OCI-LY1 (cell line): ENCODE data around the gene MAP2K1.

Source experiments
- EZH2 ChIP-seq: fragments of 200-600 bp; sonication (generic), shearing (Covaris generic); IDR thresholded peaks from 2 replicates; pipeline ENCODE4 v1.8.0; 2017; ENCODE audit warnings: borderline replicate concordance, mixed run types, mild to moderate bottlenecking, antibody characterized with exemption, low read length, moderate library complexity, mixed read lengths
- TF ChIP-seq, protein P1 (sequence below): fragments of 200-600 bp; sonication (generic), shearing (Covaris generic); IDR thresholded peaks from 2 replicates; pipeline ENCODE4 v1.5.1; 2017; ENCODE audit warnings: mild to moderate bottlenecking, antibody characterized with exemption, low read length, moderate library complexity, mixed read lengths

DNA sequence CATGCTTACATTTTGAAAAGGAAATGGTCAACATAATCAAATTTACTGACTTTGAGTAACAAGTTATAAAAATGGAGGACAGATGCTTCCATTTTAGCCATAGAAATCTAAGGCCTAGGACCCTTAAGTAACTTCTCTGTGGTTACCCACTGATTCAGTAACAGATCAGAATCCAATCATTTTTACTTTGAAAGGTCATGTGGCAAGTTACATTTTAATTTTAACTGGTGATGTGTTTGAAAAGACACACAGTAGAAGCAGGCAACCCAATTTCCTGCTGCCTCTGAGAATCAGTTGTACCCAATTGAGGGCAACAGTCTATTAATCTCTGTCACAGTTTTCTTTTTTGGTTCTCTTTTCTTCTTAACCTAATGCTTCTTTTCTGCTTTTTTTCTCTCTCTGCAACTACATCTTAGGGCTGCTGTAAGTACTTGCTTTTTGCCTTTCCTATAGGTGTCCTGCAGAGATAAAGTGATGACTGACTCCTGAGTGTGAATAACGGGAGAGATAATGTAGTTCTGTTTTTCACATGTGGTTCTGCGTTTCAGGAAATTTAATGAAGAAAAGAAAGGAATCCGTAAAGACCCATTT lies 121.7 kb downstream of the MAP2K1 start:
- TF ChIP-seq, protein P1, sequence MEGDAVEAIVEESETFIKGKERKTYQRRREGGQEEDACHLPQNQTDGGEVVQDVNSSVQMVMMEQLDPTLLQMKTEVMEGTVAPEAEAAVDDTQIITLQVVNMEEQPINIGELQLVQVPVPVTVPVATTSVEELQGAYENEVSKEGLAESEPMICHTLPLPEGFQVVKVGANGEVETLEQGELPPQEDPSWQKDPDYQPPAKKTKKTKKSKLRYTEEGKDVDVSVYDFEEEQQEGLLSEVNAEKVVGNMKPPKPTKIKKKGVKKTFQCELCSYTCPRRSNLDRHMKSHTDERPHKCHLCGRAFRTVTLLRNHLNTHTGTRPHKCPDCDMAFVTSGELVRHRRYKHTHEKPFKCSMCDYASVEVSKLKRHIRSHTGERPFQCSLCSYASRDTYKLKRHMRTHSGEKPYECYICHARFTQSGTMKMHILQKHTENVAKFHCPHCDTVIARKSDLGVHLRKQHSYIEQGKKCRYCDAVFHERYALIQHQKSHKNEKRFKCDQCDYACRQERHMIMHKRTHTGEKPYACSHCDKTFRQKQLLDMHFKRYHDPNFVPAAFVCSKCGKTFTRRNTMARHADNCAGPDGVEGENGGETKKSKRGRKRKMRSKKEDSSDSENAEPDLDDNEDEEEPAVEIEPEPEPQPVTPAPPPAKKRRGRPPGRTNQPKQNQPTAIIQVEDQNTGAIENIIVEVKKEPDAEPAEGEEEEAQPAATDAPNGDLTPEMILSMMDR, result no peak
- no peak for TF ChIP-seq EZH2
